ENCODE data around the gene TBL1X. TPM values are rescaled to one million over a fixed set of nuclear protein-coding genes. Genes with fewer than 3 reads are reported as not detected.
A peak's percentile ranks its signal among the peaks of the same experiment; 100 is the strongest.

Gene TBL1X
- total RNA-seq, 3 donors from 2014 or later = 45.5 to 61.3 (median 49.9) TPM

GRCh38 chrX:9642270-9642995 lies 177.6 kb downstream of the TBL1X start:
- DNase-seq (no peak), ATAC-seq (no peak)
- H3K4me1 Mint-ChIP-seq (ENCODE audit: low read depth) = peaks cover 36% of the 10 kb centered on the region
- no peak overlapping the region for H3K4me3 Mint-ChIP-seq
- H3K27me3 Mint-ChIP-seq (ENCODE audit: low read depth) = no peaks in the 10 kb centered on the region
- H3K36me3 Mint-ChIP-seq (ENCODE audit: insufficient read depth) = no peaks in the 10 kb centered on the region
- no peaks in the 10 kb centered on the region for H3K9me3 Mint-ChIP-seq

- no peaks in the 10 kb centered on the region for H3K27me3 Mint-ChIP-seq (ENCODE audit: low read depth)
- ATAC-seq (no peak), DNase-seq (no peak)
- no peak overlapping the region for H3K4me3 Mint-ChIP-seq
- no peaks in the 10 kb centered on the region for H3K36me3 Mint-ChIP-seq (ENCODE audit: insufficient read depth)
- H3K9me3 Mint-ChIP-seq = no peaks in the 10 kb centered on the region
- H3K4me1 Mint-ChIP-seq (ENCODE audit: low read depth) = peaks cover 33% of the 10 kb centered on the region
Measured at GRCh38 chrX:9643807-9644206, 178.9 kb downstream of the TBL1X start.

- DNase-seq (peak; percentile 9), ATAC-seq (peak; percentile 66 to 82)
- H3K4me1 Mint-ChIP-seq (ENCODE audit: low read depth) = peaks cover 28% of the 10 kb centered on the region
- H3K4me3 Mint-ChIP-seq = no peak overlapping the region
- H3K27me3 Mint-ChIP-seq (ENCODE audit: low read depth) = no peaks in the 10 kb centered on the region
- no peaks in the 10 kb centered on the region for H3K9me3 Mint-ChIP-seq
- no peaks in the 10 kb centered on the region for H3K36me3 Mint-ChIP-seq (ENCODE audit: insufficient read depth)
Measured at GRCh38 chrX:9644335-9644734, 179.5 kb downstream of the TBL1X start.

GRCh38 chrX:9646471-9647224 lies 181.8 kb downstream of the TBL1X start:
- Mint-ChIP-seq H3K4me1 (ENCODE audit: low read depth) (peaks cover 27% of the 10 kb centered on the region), H3K4me3 (no peak overlapping the region), H3K36me3 (ENCODE audit: insufficient read depth) (no peaks in the 10 kb centered on the region), H3K9me3 (no peaks in the 10 kb centered on the region), H3K27me3 (ENCODE audit: low read depth) (no peaks in the 10 kb centered on the region)
- ATAC-seq (no peak), DNase-seq (no peak)

- Mint-ChIP-seq H3K4me1 (ENCODE audit: low read depth) (peaks cover 20% of the 10 kb centered on the region), H3K9me3 (no peaks in the 10 kb centered on the region), H3K4me3 (no peak overlapping the region), H3K36me3 (ENCODE audit: insufficient read depth) (no peaks in the 10 kb centered on the region), H3K27me3 (ENCODE audit: low read depth) (no peaks in the 10 kb centered on the region)
- DNase-seq = no peak
- ATAC-seq = no peak
Measured at GRCh38 chrX:9647431-9647830, 182.6 kb downstream of the TBL1X start.

GRCh38 chrX:9650091-9650490 lies 185.2 kb downstream of the TBL1X start:
- Mint-ChIP-seq H3K4me3 (no peak overlapping the region), H3K4me1 (ENCODE audit: low read depth) (no peaks in the 10 kb centered on the region), H3K9me3 (no peaks in the 10 kb centered on the region), H3K27me3 (ENCODE audit: low read depth) (no peaks in the 10 kb centered on the region), H3K36me3 (ENCODE audit: insufficient read depth) (peaks cover 6% of the 10 kb centered on the region)
- DNase-seq = no peak
- ATAC-seq = no peak

- H3K4me3 Mint-ChIP-seq = no peak overlapping the region
- DNase-seq (no peak), ATAC-seq (no peak)
- H3K9me3 Mint-ChIP-seq = no peaks in the 10 kb centered on the region
- H3K27me3 Mint-ChIP-seq (ENCODE audit: low read depth) = no peaks in the 10 kb centered on the region
- H3K36me3 Mint-ChIP-seq (ENCODE audit: insufficient read depth) = peaks cover 9% of the 10 kb centered on the region
- H3K4me1 Mint-ChIP-seq (ENCODE audit: low read depth) = no peaks in the 10 kb centered on the region
Measured at GRCh38 chrX:9651737-9652136, 186.9 kb downstream of the TBL1X start.

- Mint-ChIP-seq H3K9me3 (no peaks in the 10 kb centered on the region), H3K36me3 (ENCODE audit: insufficient read depth) (peaks cover 21% of the 10 kb centered on the region), H3K4me1 (ENCODE audit: low read depth) (no peaks in the 10 kb centered on the region), H3K27me3 (ENCODE audit: low read depth) (no peaks in the 10 kb centered on the region), H3K4me3 (no peak overlapping the region)
- ATAC-seq (no peak), DNase-seq (no peak)
Measured at GRCh38 chrX:9654929-9655328, 190.1 kb downstream of the TBL1X start.

- ATAC-seq = no peak
- DNase-seq = no peak
- H3K4me1 Mint-ChIP-seq (ENCODE audit: low read depth) = no peaks in the 10 kb centered on the region
- H3K4me3 Mint-ChIP-seq = no peak overlapping the region
- no peaks in the 10 kb centered on the region for H3K9me3 Mint-ChIP-seq
- no peaks in the 10 kb centered on the region for H3K27me3 Mint-ChIP-seq (ENCODE audit: low read depth)
- H3K36me3 Mint-ChIP-seq (ENCODE audit: insufficient read depth) = peaks cover 21% of the 10 kb centered on the region
Measured at GRCh38 chrX:9656277-9656676, 191.4 kb downstream of the TBL1X start.

- DNase-seq (no peak), ATAC-seq (no peak)
- Mint-ChIP-seq H3K4me1 (ENCODE audit: low read depth) (no peaks in the 10 kb centered on the region), H3K27me3 (ENCODE audit: low read depth) (no peaks in the 10 kb centered on the region), H3K36me3 (ENCODE audit: insufficient read depth) (peaks cover 21% of the 10 kb centered on the region), H3K4me3 (no peak overlapping the region), H3K9me3 (no peaks in the 10 kb centered on the region)
Measured at GRCh38 chrX:9656871-9657270, 192.0 kb downstream of the TBL1X start.

- Mint-ChIP-seq H3K9me3 (no peaks in the 10 kb centered on the region), H3K4me1 (ENCODE audit: low read depth) (no peaks in the 10 kb centered on the region), H3K36me3 (ENCODE audit: insufficient read depth) (peaks cover 25% of the 10 kb centered on the region), H3K27me3 (ENCODE audit: low read depth) (no peaks in the 10 kb centered on the region), H3K4me3 (no peak overlapping the region)
- DNase-seq (no peak), ATAC-seq (no peak)
Measured at GRCh38 chrX:9657590-9658256, 192.9 kb downstream of the TBL1X start.

GRCh38 chrX:9658409-9658808 lies 193.6 kb downstream of the TBL1X start:
- H3K27me3 Mint-ChIP-seq (ENCODE audit: low read depth) = no peaks in the 10 kb centered on the region
- ATAC-seq (no peak), DNase-seq (no peak)
- H3K4me3 Mint-ChIP-seq = no peak overlapping the region
- H3K4me1 Mint-ChIP-seq (ENCODE audit: low read depth) = no peaks in the 10 kb centered on the region
- peaks cover 25% of the 10 kb centered on the region for H3K36me3 Mint-ChIP-seq (ENCODE audit: insufficient read depth)
- H3K9me3 Mint-ChIP-seq = no peaks in the 10 kb centered on the region

- no peaks in the 10 kb centered on the region for H3K4me1 Mint-ChIP-seq (ENCODE audit: low read depth)
- no peak overlapping the region for H3K4me3 Mint-ChIP-seq
- DNase-seq (no peak), ATAC-seq (no peak)
- H3K36me3 Mint-ChIP-seq (ENCODE audit: insufficient read depth) = peaks cover 21% of the 10 kb centered on the region
- no peaks in the 10 kb centered on the region for H3K27me3 Mint-ChIP-seq (ENCODE audit: low read depth)
- no peaks in the 10 kb centered on the region for H3K9me3 Mint-ChIP-seq
Measured at GRCh38 chrX:9659571-9660195, 194.8 kb downstream of the TBL1X start.

- ATAC-seq (no peak), DNase-seq (no peak)
- Mint-ChIP-seq H3K27me3 (ENCODE audit: low read depth) (no peaks in the 10 kb centered on the region), H3K9me3 (no peaks in the 10 kb centered on the region), H3K4me3 (no peak overlapping the region), H3K36me3 (ENCODE audit: insufficient read depth) (peaks cover 11% of the 10 kb centered on the region), H3K4me1 (ENCODE audit: low read depth) (no peaks in the 10 kb centered on the region)
Measured at GRCh38 chrX:9662148-9662547, 197.3 kb downstream of the TBL1X start.

All from activated T-cell treated with anti-CD3 and anti-CD28 coated beads, Interleukin-2, amount 50 U/mL, for 4 hours (primary cell).